Urinary bladder (tissue), 4 donors: ENCODE data around the gene OR10H5. TPM values are rescaled to one million over a fixed set of nuclear protein-coding genes. Genes with fewer than 3 reads are reported as not detected.
A peak's percentile ranks its signal among the peaks of the same experiment; 100 is the strongest.
"Not testable (repeated sequence)": the region's sequence is repeated elsewhere in the genome, so short reads cannot be mapped to it uniquely, and the experiment has no call there.

Experiments
- DNase-seq: peaks from one replicate; pipeline ENCODE4 v3.0.0-alpha.2; 2015; ENCODE audit errors: extremely low spot score
- H3K27ac ChIP-seq: one replicate; pipeline ENCODE4 v1.5.1; 2013; ENCODE audit warnings: low read depth, mild to moderate bottlenecking, moderate library complexity
- H3K36me3 ChIP-seq: one replicate; pipeline ENCODE4 v1.6.1; 2013; ENCODE audit warnings: mild to moderate bottlenecking, moderate library complexity; ENCODE audit not compliant: insufficient read depth
- H3K4me1 ChIP-seq: one replicate; pipeline ENCODE4 v1.6.1; 2013; ENCODE audit warnings: mild to moderate bottlenecking, moderate library complexity; ENCODE audit not compliant: insufficient read depth
- H3K4me3 ChIP-seq: one replicate; pipeline ENCODE4 v1.5.1; 2013; ENCODE audit warnings: low read depth, low read length
- WGBS: extraction: QIAGEN DNeasy Blood & Tissue Kit; methylation state at CpG from one replicate; pipeline ENCODE4 v1.1.7; 2013; 5-methylcytosine and 5-hydroxymethylcytosine counted together
- polyA plus RNA-seq: library from polyadenylated mRNA; stranded (reverse); fragments of 200-250 nt; gene quantifications from one replicate; pipeline ENCODE4 v1.2.3, GENCODE V29; 2013
- total RNA-seq: library from RNA; depleted of rRNA; stranded (reverse); fragments of >200 nt; gene quantifications from one replicate; pipeline ENCODE4 v1.2.3, GENCODE V29; 2014
- donor health status: healthy with polysubstance abuse.
- donor health status: healthy.

OR10H5 gene
- total and polyA plus RNA-seq, 2 donors = 0.01 TPM; not detected in 1

DNA sequence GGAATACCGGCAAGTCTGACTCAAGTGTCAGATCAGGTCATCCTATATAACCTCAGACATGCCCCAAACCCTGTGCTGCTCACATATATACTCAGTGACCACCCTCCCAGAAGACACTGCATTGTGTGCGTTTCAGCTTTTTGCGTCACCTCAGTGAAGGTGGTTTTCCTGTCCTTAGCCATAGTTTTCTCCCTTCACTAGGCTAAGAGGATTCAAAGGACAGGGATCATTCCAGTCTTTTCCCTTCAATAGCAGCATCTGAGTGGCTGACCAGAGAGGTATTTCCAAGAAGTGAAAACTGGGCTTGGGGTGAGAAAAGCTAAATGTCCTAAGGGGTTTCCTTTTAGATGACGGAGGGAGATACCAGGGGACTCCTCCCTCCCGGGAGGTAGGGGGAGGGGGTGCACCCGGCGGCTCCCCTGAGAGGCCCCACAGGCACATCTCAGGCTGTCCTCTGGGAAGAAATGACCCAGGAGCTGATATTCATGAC is 40.7 kb downstream of the OR10H5 start:
- H3K36me3 ChIP-seq = no peaks in the 10 kb centered on the region
- DNase-seq = no peak
- peak overlapping the region; percentile 55 for H3K27ac ChIP-seq
- no peaks in the 10 kb centered on the region for H3K4me1 ChIP-seq
- 54% methylated on average over 7 of the region's 7 CpGs for WGBS
- H3K4me3 ChIP-seq = no peak overlapping the region

- H3K4me3 ChIP-seq, DNase-seq, H3K4me1 ChIP-seq, H3K36me3 ChIP-seq: not testable (repeated sequence)
- peak overlapping the region; percentile 55 for H3K27ac ChIP-seq
- WGBS = 60% methylated on average over 13 of the region's 13 CpGs
These were observed 41.3 kb downstream of the OR10H5 start for GRCh38 chr19:15828611-15829305.

GRCh38 chr19:15829306-15829698 is 41.8 kb downstream of the OR10H5 start:
- no peak for DNase-seq
- H3K36me3 ChIP-seq = no peaks in the 10 kb centered on the region
- H3K27ac ChIP-seq = peak overlapping the region; percentile 83
- WGBS = 90% methylated on average over 10 of the region's 10 CpGs
- H3K4me3 ChIP-seq = no peak overlapping the region
- H3K4me1 ChIP-seq = no peaks in the 10 kb centered on the region

GRCh38 chr19:15829786-15830185 is 42.3 kb downstream of the OR10H5 start:
- no peak for DNase-seq
- 87% methylated on average over 8 of the region's 8 CpGs for WGBS
- H3K4me1 ChIP-seq = no peaks in the 10 kb centered on the region
- no peak overlapping the region for H3K27ac ChIP-seq
- no peak overlapping the region for H3K4me3 ChIP-seq
- H3K36me3 ChIP-seq = no peaks in the 10 kb centered on the region

- Histone ChIP-seq H3K36me3 (no peaks in the 10 kb centered on the region), H3K4me3 (no peak overlapping the region), H3K4me1 (no peaks in the 10 kb centered on the region), H3K27ac (peak overlapping the region; percentile 56)
- 80% methylated on average over 5 of the region's 5 CpGs for WGBS
- DNase-seq = no peak
These were observed 44.2 kb downstream of the OR10H5 start for GRCh38 chr19:15831626-15832025.

DNA sequence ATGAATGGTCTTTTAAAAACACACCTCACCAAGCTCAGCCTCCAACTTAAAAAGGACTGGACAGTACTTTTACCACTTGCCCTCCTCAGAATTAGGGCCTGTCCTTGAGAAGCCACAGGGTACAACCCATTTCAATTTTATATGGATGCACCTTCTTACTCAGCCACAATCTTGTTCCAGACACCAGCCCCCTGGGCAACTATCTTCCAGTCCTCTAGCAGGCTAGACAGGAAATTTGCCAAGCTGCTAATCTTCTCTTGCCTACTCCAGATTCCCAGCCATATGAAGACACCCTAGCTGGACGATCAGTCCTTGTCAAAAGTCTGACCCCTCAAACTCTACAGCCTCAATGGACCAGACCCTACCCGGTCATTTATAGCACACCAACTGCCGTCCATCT is 46.8 kb downstream of the OR10H5 start:
- not testable (repeated sequence) for H3K4me1 ChIP-seq, H3K36me3 ChIP-seq, DNase-seq, H3K27ac ChIP-seq, H3K4me3 ChIP-seq
- whole genome bisulfite sequencing = 96% methylated on average over 3 of the region's 3 CpGs

DNA sequence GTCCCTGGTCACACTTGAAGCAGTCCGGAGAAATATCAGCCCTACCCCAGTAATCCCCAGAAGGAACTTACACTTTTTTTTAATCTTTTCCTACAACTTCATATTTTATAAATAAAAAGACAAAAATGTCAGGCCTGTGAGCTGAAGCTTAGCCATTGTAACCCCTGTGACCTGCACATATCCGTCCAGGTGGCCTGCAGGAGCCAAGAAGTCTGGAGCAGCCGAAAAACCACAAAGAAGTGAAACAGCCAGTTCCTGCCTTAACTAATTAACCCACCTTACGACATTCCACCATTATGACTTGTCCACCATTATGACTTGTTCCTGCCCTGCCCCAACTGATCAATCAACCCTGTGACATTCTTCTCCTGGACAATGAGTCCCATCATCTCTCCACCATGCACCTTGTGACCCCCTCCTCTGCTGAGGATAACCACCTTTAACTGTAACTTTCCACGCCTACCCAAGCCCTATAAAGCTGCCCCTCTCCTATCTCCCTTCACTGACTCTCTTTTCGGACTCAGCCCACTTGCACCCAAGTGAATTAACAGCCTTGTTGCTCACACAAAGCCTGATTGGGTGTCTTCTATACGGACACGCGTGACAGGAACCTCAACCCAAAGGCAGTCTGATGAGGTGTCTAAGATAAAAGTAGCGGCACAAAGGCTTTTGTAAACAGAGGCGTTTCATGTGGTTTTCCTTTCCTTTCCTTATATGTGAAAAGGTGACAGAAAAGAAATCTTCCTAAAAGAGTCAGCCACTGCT is 48.3 kb downstream of the OR10H5 start:
- H3K27ac ChIP-seq = peak overlapping the region; percentile 100
- WGBS = 34% methylated on average over 11 of the region's 11 CpGs
- DNase-seq = peak; percentile 29

GRCh38 chr19:15836330-15837220 is 49.1 kb downstream of the OR10H5 start:
- no peaks in the 10 kb centered on the region for H3K36me3 ChIP-seq
- H3K4me1 ChIP-seq = no peaks in the 10 kb centered on the region
- peak overlapping the region; percentile 100 for H3K27ac ChIP-seq
- peak; percentile 99 for DNase-seq
- under 1% methylated on average over 65 of the region's 65 CpGs for WGBS
- peak overlapping the region; percentile 56 for H3K4me3 ChIP-seq

More for the DNA sequence above, 48.3 kb downstream of the OR10H5 start:
- H3K4me3 ChIP-seq = peak overlapping the region; percentile 56
- not testable (repeated sequence) for H3K36me3 ChIP-seq, H3K4me1 ChIP-seq

DNA sequence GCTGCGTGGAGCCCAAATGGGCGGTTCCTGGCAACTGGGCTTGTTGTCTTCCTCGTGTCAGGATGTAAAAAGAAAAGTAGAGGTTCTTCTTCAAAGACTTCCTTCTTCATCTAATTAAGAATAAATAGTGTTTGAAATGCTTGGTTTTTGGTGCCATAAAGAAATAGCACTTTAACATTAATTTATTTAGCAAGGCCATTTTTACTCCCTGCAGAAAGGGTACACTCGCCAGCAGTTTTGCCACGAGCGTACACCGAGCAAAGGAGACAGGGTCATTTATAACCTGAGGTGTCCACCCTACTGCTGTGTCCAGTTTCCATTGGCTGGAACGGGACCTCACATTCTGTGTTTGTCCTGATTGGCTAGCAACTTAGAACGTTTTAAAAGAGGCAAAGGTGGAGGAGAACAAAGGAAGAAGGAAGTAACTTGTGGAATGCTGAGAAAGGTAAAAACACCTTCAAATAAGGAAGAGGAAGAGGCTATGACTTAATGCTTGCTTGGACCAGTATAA is 49.8 kb downstream of the OR10H5 start:
- no peak for DNase-seq
- 0% methylated on average over 9 of the region's 9 CpGs for WGBS
- H3K4me3 ChIP-seq = no peak overlapping the region
- no peaks in the 10 kb centered on the region for H3K4me1 ChIP-seq
- H3K27ac ChIP-seq = no peak overlapping the region
- H3K36me3 ChIP-seq = no peaks in the 10 kb centered on the region

GRCh38 chr19:15838351-15838750 is 50.9 kb downstream of the OR10H5 start:
- Histone ChIP-seq H3K4me3 (no peak overlapping the region), H3K36me3 (no peaks in the 10 kb centered on the region), H3K4me1 (no peaks in the 10 kb centered on the region), H3K27ac (peak overlapping the region; percentile 16)
- WGBS = 92% methylated on average over 3 of the region's 3 CpGs
- no peak for DNase-seq

DNA sequence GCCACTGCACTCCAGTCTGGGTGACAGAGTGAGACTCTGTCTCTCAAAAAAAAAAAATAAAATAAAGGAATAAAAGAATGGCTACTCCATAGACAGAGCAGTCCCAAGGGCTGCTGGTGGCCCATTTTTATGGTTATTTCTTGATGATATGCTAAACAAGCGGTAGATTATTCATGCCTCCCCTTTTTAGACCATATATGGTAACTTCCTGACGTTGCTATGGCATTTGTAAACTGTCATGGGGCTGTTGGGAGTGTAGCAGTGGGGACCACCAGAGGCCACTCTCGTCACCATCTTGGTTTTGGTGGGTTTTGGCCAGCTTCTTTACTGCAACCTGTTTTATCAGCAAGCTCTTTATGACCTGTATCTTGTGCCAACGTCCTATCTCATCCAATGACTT is 52.4 kb downstream of the OR10H5 start:
- H3K4me1 ChIP-seq, DNase-seq, H3K27ac ChIP-seq, H3K4me3 ChIP-seq, H3K36me3 ChIP-seq: not testable (repeated sequence)
- 57% methylated on average over 4 of the region's 4 CpGs for WGBS

DNA sequence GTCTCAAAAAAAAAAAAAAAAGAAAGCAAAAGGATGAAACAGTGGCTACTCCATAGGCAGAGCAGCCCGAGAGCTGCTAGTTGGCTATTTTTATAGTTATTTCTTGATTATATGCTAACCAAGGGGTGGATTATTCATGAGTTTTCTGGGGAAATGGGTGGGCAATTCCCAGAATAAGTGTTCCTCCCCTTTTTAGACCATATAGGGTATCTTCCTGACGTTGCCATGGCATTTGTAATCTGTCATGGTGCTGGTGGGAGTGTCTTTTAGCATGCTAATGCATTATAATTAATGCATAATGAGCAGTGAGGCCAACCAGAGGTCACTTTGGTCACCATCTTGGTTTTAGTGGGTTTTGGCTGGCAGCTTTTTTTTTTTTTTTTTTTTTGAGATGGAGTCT is 53.4 kb downstream of the OR10H5 start:
- Histone ChIP-seq H3K4me1 (no peaks in the 10 kb centered on the region), H3K4me3 (no peak overlapping the region), H3K27ac (no peak overlapping the region), H3K36me3 (no peaks in the 10 kb centered on the region)
- no peak for DNase-seq
- WGBS = 56% methylated on average over 2 of the region's 2 CpGs

- DNase-seq = no peak
- Histone ChIP-seq H3K4me3 (no peak overlapping the region), H3K27ac (no peak overlapping the region), H3K4me1 (no peaks in the 10 kb centered on the region), H3K36me3 (no peaks in the 10 kb centered on the region)
- whole genome bisulfite sequencing = 59% methylated on average over 11 of the region's 11 CpGs
These were observed 54.6 kb downstream of the OR10H5 start for GRCh38 chr19:15841875-15842569.
